Stomach smooth muscle (tissue), 2 donors: Measurements from ENCODE around the gene NRXN3.
A peak's percentile ranks its signal among the peaks of the same experiment; 100 is the strongest.

ENCODE experiments used
- H3K27ac ChIP-seq: one replicate; pipeline ENCODE4 v1.7.0; 2013; ENCODE audit warnings: mild to moderate bottlenecking, low read length, inconsistent platforms
- H3K27me3 ChIP-seq, 2 donors: one replicate each; pipeline ENCODE4 v1.7.0; 2013; ENCODE audit warnings: low read length in 2 of 2; ENCODE audit not compliant: insufficient read depth in 2 of 2, control insufficient read depth in 1 of 2
- H3K36me3 ChIP-seq, 2 donors: one replicate each; pipeline ENCODE4 v1.7.0; 2013; ENCODE audit warnings: low read length in 2 of 2; ENCODE audit not compliant: control insufficient read depth in 2 of 2, insufficient read depth in 2 of 2
- H3K4me1 ChIP-seq: one replicate; pipeline ENCODE4 v1.7.0; 2013; ENCODE audit warnings: low read length; ENCODE audit not compliant: control insufficient read depth, insufficient read depth
- H3K4me3 ChIP-seq, 2 donors: one replicate each; pipeline ENCODE4 v1.7.0; 2013; ENCODE audit warnings: low read length in 2 of 2
- H3K9ac ChIP-seq, 2 donors: one replicate each; pipeline ENCODE4 v1.7.0; 2013; ENCODE audit warnings: low read length in 2 of 2, mild to moderate bottlenecking in 1 of 2
- H3K9me3 ChIP-seq, 2 donors: one replicate each; pipeline ENCODE4 v1.7.0; 2013; ENCODE audit warnings: low read length in 2 of 2; ENCODE audit not compliant: control insufficient read depth in 2 of 2
- donor health status: healthy.
- donor health status: Pancreatic carcinoma.

The NRXN3 gene

GRCh38 chr14:79137836-79138235 lies 967.7 kb downstream of the NRXN3 start:
- H3K9ac ChIP-seq: no peak overlapping the region
- H3K36me3 ChIP-seq: no peaks in the 10 kb centered on the region
- H3K27me3 ChIP-seq: no peaks in the 10 kb centered on the region
- H3K27ac ChIP-seq: no peak overlapping the region
- no peak overlapping the region for H3K4me3 ChIP-seq
- H3K4me1 ChIP-seq: no peaks in the 10 kb centered on the region
- no peaks in the 10 kb centered on the region for H3K9me3 ChIP-seq

- H3K27ac ChIP-seq: no peak overlapping the region
- H3K4me3 ChIP-seq: no peak overlapping the region
- no peaks in the 10 kb centered on the region for H3K27me3 ChIP-seq
- H3K4me1 ChIP-seq: no peaks in the 10 kb centered on the region
- H3K9ac ChIP-seq: no peak overlapping the region
- H3K9me3 ChIP-seq: no peaks in the 10 kb centered on the region
- H3K36me3 ChIP-seq: no peaks in the 10 kb centered on the region
Observed at GRCh38 chr14:79144896-79145295, 974.7 kb downstream of the NRXN3 start.

GRCh38 chr14:79150226-79150625 lies 980.1 kb downstream of the NRXN3 start:
- no peaks in the 10 kb centered on the region for H3K4me1 ChIP-seq
- no peaks in the 10 kb centered on the region for H3K27me3 ChIP-seq
- no peak overlapping the region for H3K9ac ChIP-seq
- H3K27ac ChIP-seq: no peak overlapping the region
- no peaks in the 10 kb centered on the region for H3K9me3 ChIP-seq
- no peaks in the 10 kb centered on the region for H3K36me3 ChIP-seq
- H3K4me3 ChIP-seq: no peak overlapping the region

- Histone ChIP-seq H3K4me1 (no peaks in the 10 kb centered on the region), H3K4me3 (no peak overlapping the region), H3K9me3 (no peaks in the 10 kb centered on the region), H3K36me3 (no peaks in the 10 kb centered on the region), H3K27me3 (no peaks in the 10 kb centered on the region), H3K27ac (no peak overlapping the region), H3K9ac (no peak overlapping the region)
Observed at GRCh38 chr14:79157369-79157768, 987.2 kb downstream of the NRXN3 start.

GRCh38 chr14:79161571-79161970 lies 991.4 kb downstream of the NRXN3 start:
- Histone ChIP-seq H3K9ac (no peak overlapping the region), H3K9me3 (no peaks in the 10 kb centered on the region), H3K27me3 (no peaks in the 10 kb centered on the region), H3K36me3 (no peaks in the 10 kb centered on the region), H3K27ac (no peak overlapping the region), H3K4me3 (no peak overlapping the region), H3K4me1 (no peaks in the 10 kb centered on the region)

- H3K27me3 ChIP-seq: no peaks in the 10 kb centered on the region
- no peak overlapping the region for H3K27ac ChIP-seq
- no peak overlapping the region for H3K4me3 ChIP-seq
- H3K36me3 ChIP-seq: no peaks in the 10 kb centered on the region
- H3K9ac ChIP-seq: no peak overlapping the region
- no peaks in the 10 kb centered on the region for H3K9me3 ChIP-seq
- no peaks in the 10 kb centered on the region for H3K4me1 ChIP-seq
Observed at GRCh38 chr14:79162833-79163232, 992.7 kb downstream of the NRXN3 start.

GRCh38 chr14:79165471-79166090 lies 995.4 kb downstream of the NRXN3 start:
- no peaks in the 10 kb centered on the region for H3K4me1 ChIP-seq
- no peak overlapping the region for H3K9ac ChIP-seq
- no peak overlapping the region for H3K27ac ChIP-seq
- no peaks in the 10 kb centered on the region for H3K36me3 ChIP-seq
- no peaks in the 10 kb centered on the region for H3K9me3 ChIP-seq
- H3K4me3 ChIP-seq: no peak overlapping the region
- H3K27me3 ChIP-seq: no peaks in the 10 kb centered on the region

- H3K36me3 ChIP-seq: no peaks in the 10 kb centered on the region
- no peak overlapping the region for H3K4me3 ChIP-seq
- no peaks in the 10 kb centered on the region for H3K9me3 ChIP-seq
- no peaks in the 10 kb centered on the region for H3K27me3 ChIP-seq
- H3K9ac ChIP-seq: no peak overlapping the region
- no peak overlapping the region for H3K27ac ChIP-seq
- no peaks in the 10 kb centered on the region for H3K4me1 ChIP-seq
Observed at GRCh38 chr14:79166171-79166570, 996.0 kb downstream of the NRXN3 start.

- H3K36me3 ChIP-seq: no peaks in the 10 kb centered on the region
- no peaks in the 10 kb centered on the region for H3K4me1 ChIP-seq
- H3K27me3 ChIP-seq: no peaks in the 10 kb centered on the region
- no peak overlapping the region for H3K4me3 ChIP-seq
- no peaks in the 10 kb centered on the region for H3K9me3 ChIP-seq
- no peak overlapping the region for H3K9ac ChIP-seq
- no peak overlapping the region for H3K27ac ChIP-seq
Observed at GRCh38 chr14:79167957-79168356, 997.8 kb downstream of the NRXN3 start.

- no peaks in the 10 kb centered on the region for H3K27me3 ChIP-seq
- no peaks in the 10 kb centered on the region for H3K9me3 ChIP-seq
- peaks cover 4% of the 10 kb centered on the region for H3K4me1 ChIP-seq
- peak overlapping the region; percentile 3 for H3K27ac ChIP-seq
- peak overlapping the region in 1 of 2 donors; percentile 37 for H3K9ac ChIP-seq
- peak overlapping the region; percentile 39 to 54 for H3K4me3 ChIP-seq
- H3K36me3 ChIP-seq: no peaks in the 10 kb centered on the region
Observed at GRCh38 chr14:79175671-79176070, 1005.5 kb downstream of the NRXN3 start.

- H3K9ac ChIP-seq: no peak overlapping the region
- H3K9me3 ChIP-seq: no peaks in the 10 kb centered on the region
- peaks cover 4% of the 10 kb centered on the region for H3K4me1 ChIP-seq
- H3K4me3 ChIP-seq: no peak overlapping the region
- H3K36me3 ChIP-seq: no peaks in the 10 kb centered on the region
- H3K27ac ChIP-seq: no peak overlapping the region
- H3K27me3 ChIP-seq: no peaks in the 10 kb centered on the region
Observed at GRCh38 chr14:79177106-79177505, 1006.9 kb downstream of the NRXN3 start.
